ENCODE measurements around the gene WSB1. TPM values are rescaled to one million over a fixed set of nuclear protein-coding genes. Genes with fewer than 3 reads are reported as not detected.

The WSB1 gene
- total and polyA plus RNA-seq, 9 of the 15 experiments (the other 6 are each of a cell fraction or from before 2014, with no cell fraction given), result 22.8 to 229 (median 81.1) TPM

- TF ChIP-seq ZNF318 (IDR thresholded peaks at IDR 0.05; ENCODE audit: borderline replicate concordance in 1 of 2, low read depth in 1 of 2) (no peak), KDM1A (IDR thresholded peaks at IDR 0.05) (peak; percentile 96 to 98)
These were observed 60.7 kb downstream of the WSB1 start (continued) for GRCh38 chr17:27354491-27355081.
